Fibroblast of skin of left biceps (primary cell): Measurements from ENCODE around the gene PPM1L.
A peak's percentile ranks its signal among the peaks of the same experiment; 100 is the strongest.

ENCODE experiments used
- DNase-seq, 2 experiments: peaks; one replicate each; pipeline ENCODE4 v3.0.0-alpha.2; 2013; ENCODE audit warnings: low read depth in 2 of 2

PPM1L gene

DNA sequence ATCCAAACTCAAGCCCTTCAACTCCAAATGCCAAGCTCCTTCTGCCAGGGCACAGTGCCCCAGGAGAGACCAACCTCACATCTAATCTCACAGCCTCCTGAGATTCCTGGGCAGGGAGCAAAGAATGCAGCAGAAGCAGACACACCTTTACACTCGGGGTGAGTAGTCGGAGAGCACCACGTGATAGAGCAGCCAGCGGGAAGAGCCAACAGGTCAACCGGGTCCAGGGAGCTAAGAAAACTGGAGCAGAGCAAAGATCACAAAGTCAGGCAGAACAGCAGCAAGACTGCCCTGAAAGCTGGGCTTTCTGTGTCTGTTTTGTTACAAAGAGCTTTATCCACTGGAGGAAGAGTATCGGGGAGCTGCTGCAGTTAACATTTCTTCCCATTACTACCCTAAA, 345.0 kb downstream of the PPM1L start:
- DNase-seq = no peak

GRCh38 chr3:161101609-161102008, 345.6 kb downstream of the PPM1L start:
- no peak for DNase-seq

DNA sequence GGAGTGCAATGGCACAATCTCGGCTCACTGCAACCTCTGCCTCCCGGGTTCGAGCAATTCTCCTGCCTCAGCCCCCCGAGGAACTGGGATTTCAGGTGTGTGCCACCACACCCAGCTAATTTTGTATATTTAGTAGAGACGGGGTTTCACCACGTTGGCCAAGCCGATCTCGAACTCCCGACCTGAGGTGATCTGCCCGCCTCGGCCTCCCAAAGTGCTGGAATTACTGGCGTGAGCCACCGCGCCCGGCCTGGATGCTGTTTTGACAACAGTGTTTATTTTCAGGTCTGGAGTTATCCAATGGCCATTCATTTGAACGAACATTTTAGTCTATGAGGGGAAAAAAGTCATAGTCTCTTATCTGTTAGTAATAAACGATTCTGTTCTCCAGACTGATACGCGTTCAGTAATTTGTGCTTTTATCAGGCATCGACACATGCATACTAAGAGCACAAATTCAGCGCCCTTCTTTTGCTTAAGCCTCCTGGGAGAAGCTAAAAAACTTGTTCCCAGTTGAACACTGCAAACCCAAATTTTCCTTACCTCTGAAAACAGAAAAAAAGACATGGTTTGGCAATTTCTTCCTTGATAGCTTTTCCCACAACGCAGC, 347.9 kb downstream of the PPM1L start:
- no peak for DNase-seq

DNA sequence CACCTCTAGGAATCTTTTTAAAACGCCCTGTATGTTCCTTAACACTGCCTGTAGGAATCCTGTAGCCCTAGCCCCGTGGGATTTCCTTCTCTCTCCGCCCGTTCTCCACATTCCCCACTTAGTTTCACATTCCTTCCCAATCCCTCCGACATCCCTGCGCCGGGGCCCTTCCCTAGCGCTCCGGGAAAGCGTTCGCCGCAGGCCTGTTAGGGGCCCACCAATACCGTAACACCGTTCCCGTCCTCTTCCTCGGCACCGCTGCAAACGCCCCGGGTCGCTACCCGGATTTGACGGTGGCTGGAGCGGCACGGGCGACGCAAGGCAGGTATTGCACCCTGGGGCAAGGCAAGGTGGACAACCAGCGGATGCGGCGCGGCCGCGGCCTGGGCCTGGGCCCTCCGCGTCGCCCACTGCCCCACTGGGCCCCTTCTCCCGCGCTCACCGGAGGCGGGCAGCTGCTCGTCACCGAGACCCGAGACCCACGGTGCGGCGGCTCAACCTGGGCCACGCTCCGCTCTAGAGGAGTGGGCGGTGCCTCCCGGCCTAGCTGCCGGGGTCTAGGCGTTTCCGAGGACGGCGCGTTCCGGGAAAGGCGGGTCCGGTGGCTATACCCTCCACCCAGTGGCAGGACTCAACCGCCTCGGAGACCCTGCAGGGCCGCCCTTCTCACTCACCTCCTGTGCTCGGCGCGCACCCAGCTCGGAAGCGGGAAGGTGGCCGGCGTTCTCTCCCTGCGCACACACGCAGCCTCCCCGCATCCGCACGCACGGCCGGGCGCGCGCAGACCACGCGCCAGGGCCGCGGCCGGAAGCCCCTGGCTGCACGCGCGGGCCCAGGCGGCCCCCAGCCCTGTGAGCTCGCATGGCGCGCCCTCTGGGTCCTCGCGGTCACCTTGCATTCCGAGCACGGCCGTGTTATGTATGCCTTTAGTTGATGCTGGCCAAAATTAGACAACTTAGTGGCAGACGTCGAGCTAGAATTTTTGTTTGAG, 348.8 kb downstream of the PPM1L start, which contains the start of gene B3GALNT1:
Gene B3GALNT1, minus strand, starts transcription at position 789 of the 991 bp plus-strand sequence. CDS start 18,595 bp downstream, outside the sequence.
- peak; percentile 33 to 51 for DNase-seq

GRCh38 chr3:161107311-161107710, 351.3 kb downstream of the PPM1L start:
- DNase-seq = no peak

GRCh38 chr3:161108840-161109239, 352.8 kb downstream of the PPM1L start:
- DNase-seq = peak in 1 of 2 experiments; percentile 3

- no peak for DNase-seq
Observed at GRCh38 chr3:161117646-161118045, 361.6 kb downstream of the PPM1L start.

DNA sequence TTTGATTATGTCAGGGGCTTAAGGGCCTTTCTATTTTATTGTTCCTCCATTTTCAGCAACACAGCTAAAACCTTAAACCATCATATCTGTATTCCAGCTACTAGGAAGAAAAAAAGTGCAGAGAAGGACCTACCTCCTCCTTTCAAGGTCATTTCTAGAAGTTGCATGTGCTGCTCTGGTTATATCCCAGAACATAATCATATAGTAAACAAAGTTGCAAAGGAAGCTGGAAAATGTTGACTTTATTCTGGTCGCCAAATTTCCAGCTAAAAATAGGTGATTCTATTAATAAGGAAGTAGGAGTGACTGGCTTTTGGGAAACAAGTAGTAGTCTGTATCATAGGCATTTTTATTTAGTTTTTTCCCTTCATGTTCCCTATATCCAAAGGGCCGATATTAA, 370.5 kb downstream of the PPM1L start:
- DNase-seq = no peak
